Neural cell (in vitro differentiated cells): ENCODE results near the gene ADAMTS20.

ENCODE experiments used
- CTCF ChIP-seq: fragments of 450-650 bp; IDR thresholded peaks from 2 replicates; pipeline ENCODE4 v1.5.1; 2014; ENCODE audit warnings: antibody characterized with exemption, mild to moderate bottlenecking, moderate library complexity; ENCODE audit not compliant: poor library complexity, severe bottlenecking
- EZH2 ChIP-seq: fragments of 200-600, 300-800 bp; shearing (Covaris generic), sonication (generic); IDR thresholded peaks from 2 replicates; pipeline ENCODE4 v1.6.1; 2014; ENCODE audit warnings: antibody characterized with exemption, low read length, borderline replicate concordance, mild to moderate bottlenecking; ENCODE audit not compliant: insufficient read depth, poor library complexity, severe bottlenecking
- POLR2AphosphoS5 ChIP-seq: IDR thresholded peaks from 2 replicates; pipeline ENCODE4 v1.6.1; 2012
- RAD21 ChIP-seq: fragments of 450-650 bp; conservative IDR thresholded peaks from 2 replicates; pipeline ENCODE4 v1.6.1; 2014; ENCODE audit warnings: antibody characterized with exemption, mild to moderate bottlenecking, moderate library complexity
- REST ChIP-seq: IDR thresholded peaks from 2 replicates; pipeline ENCODE4 v1.6.1; 2012; ENCODE audit warnings: borderline replicate concordance
- SMC3 ChIP-seq: fragments of 450-650 bp; conservative IDR thresholded peaks from 2 replicates; pipeline ENCODE4 v1.6.1; 2014; ENCODE audit warnings: antibody characterized with exemption, mild to moderate bottlenecking, moderate library complexity; ENCODE audit not compliant: poor library complexity
- TAF1 ChIP-seq: IDR thresholded peaks from 2 replicates; pipeline ENCODE4 v1.6.1; 2012; ENCODE audit warnings: low read depth

- no peak for TF ChIP-seq REST
- no peak for TF ChIP-seq CTCF
- no peak for TF ChIP-seq EZH2
- no peak for TF ChIP-seq TAF1
- no peak for TF ChIP-seq SMC3
- TF ChIP-seq POLR2AphosphoS5 = no peak
- TF ChIP-seq RAD21 = no peak
These were observed 207.0 kb downstream of the ADAMTS20 start for GRCh38 chr12:43345023-43345422.
